Loucy (cell line): ENCODE results near the gene GPR39.

Source experiments
- H2AFZ ChIP-seq: fragments of 200-600 bp; sonication (generic); 2 replicates; pipeline ENCODE4 v1.6.0; 2016; ENCODE audit warnings: antibody characterized with exemption, mild to moderate bottlenecking, low read length, moderate library complexity
- H3F3A ChIP-seq: fragments of 200-600 bp; 2 replicates; pipeline ENCODE4 v1.6.0; 2016; ENCODE audit warnings: antibody characterized with exemption, low read depth, mild to moderate bottlenecking
- H3K27me3 ChIP-seq: fragments of 200-600 bp; sonication (generic); 2 replicates; pipeline ENCODE4 v1.6.1; 2014; ENCODE audit warnings: low read length, mild to moderate bottlenecking; ENCODE audit not compliant: insufficient read depth, poor library complexity, severe bottlenecking
- H3K36me3 ChIP-seq: fragments of 200-600 bp; sonication (generic); 2 replicates; pipeline ENCODE4 v1.6.1; 2016; ENCODE audit warnings: low read length; ENCODE audit not compliant: insufficient read depth
- H3K4me1 ChIP-seq: fragments of 200-600 bp; sonication (generic); 2 replicates; pipeline ENCODE4 v1.5.1; 2014; ENCODE audit warnings: low read length, mild to moderate bottlenecking; ENCODE audit not compliant: insufficient read depth, poor library complexity, severe bottlenecking
- H3K4me2 ChIP-seq: fragments of 200-600 bp; sonication (generic); 2 replicates; pipeline ENCODE4 v1.6.0; 2014; ENCODE audit warnings: antibody characterized with exemption, low read length, low read depth, mild to moderate bottlenecking; ENCODE audit not compliant: poor library complexity, severe bottlenecking
- H3K4me3 ChIP-seq: fragments of 200-600 bp; sonication (generic); 2 replicates; pipeline ENCODE4 v1.5.1; 2014; ENCODE audit warnings: low read length, mild to moderate bottlenecking, mixed read lengths; ENCODE audit not compliant: poor library complexity, severe bottlenecking
- H3K79me2 ChIP-seq: fragments of 200-600 bp; sonication (generic); 2 replicates; pipeline ENCODE4 v1.6.1; 2014; ENCODE audit warnings: low read length; ENCODE audit not compliant: insufficient read depth
- H3K9ac ChIP-seq: fragments of 200-600 bp; sonication (generic); 2 replicates; pipeline ENCODE4 v1.6.0; 2014; ENCODE audit warnings: mild to moderate bottlenecking, low read depth, low read length, moderate library complexity; ENCODE audit not compliant: poor library complexity, severe bottlenecking
- H3K9me2 ChIP-seq: fragments of 200-600 bp; sonication (generic); replicated peaks from 2 replicates; pipeline ENCODE4 v1.6.1; 2016; ENCODE audit warnings: low read depth, low read length, mixed read lengths
- H3K9me3 ChIP-seq: fragments of 200-600 bp; sonication (generic); 2 replicates; pipeline ENCODE4 v1.6.1; 2014; ENCODE audit warnings: mild to moderate bottlenecking, antibody characterized with exemption, low read length, low read depth; ENCODE audit not compliant: insufficient read depth
- H4K20me1 ChIP-seq: fragments of 200-600 bp; sonication (generic); 2 replicates; pipeline ENCODE4 v1.6.0; 2014; ENCODE audit warnings: antibody characterized with exemption, low read length, mild to moderate bottlenecking; ENCODE audit not compliant: insufficient read depth, poor library complexity, severe bottlenecking
- CTCF ChIP-seq: fragments of 200-600 bp; sonication (generic); conservative IDR thresholded peaks from 2 replicates; pipeline ENCODE4 v1.5.1; 2014; ENCODE audit warnings: mild to moderate bottlenecking, antibody characterized with exemption, low read length
- EZH2phosphoT487 ChIP-seq: fragments of 200-600 bp; IDR thresholded peaks from 2 replicates; pipeline ENCODE4 v1.6.1; 2018; ENCODE audit warnings: antibody characterized with exemption, mild to moderate bottlenecking, moderate library complexity, borderline replicate concordance

GPR39 gene

GRCh38 chr2:132463719-132464118, 47.1 kb downstream of the GPR39 start:
- H3K27me3 ChIP-seq, result no peaks in the 10 kb centered on the region
- TF ChIP-seq CTCF (no peak), EZH2phosphoT487 (no peak)
- no peaks in the 10 kb centered on the region for H3K36me3 ChIP-seq
- no peaks in the 10 kb centered on the region for H3F3A ChIP-seq
- no peak overlapping the region for H3K4me3 ChIP-seq
- H3K4me1 ChIP-seq, result no peaks in the 10 kb centered on the region
- H3K9ac ChIP-seq, result no peak overlapping the region
- H3K9me2 ChIP-seq, result no peaks in the 10 kb centered on the region
- H3K4me2 ChIP-seq, result no peak overlapping the region
- no peak overlapping the region for H2AFZ ChIP-seq
- H3K79me2 ChIP-seq, result no peaks in the 10 kb centered on the region
- H3K9me3 ChIP-seq, result no peaks in the 10 kb centered on the region
- no peaks in the 10 kb centered on the region for H4K20me1 ChIP-seq

DNA sequence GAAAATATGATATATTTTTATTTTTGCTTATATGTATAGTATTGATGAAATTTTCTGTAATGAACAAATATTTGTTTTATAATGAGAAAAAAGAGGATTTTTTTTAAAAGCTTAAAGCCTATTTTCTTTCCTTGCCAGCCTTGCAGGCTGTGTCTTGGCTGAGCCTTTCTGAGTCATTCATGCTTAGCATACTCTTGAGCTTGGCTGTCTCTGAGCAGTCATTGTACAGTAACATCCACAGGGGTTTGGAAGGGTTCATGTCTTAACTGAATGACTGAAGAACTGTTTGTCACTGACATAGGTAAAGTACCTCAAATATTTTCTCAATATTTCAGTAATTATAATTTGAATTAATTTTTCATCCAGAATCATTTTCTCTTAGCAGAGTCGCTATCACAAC, 49.3 kb downstream of the GPR39 start:
- H3F3A ChIP-seq, result no peaks in the 10 kb centered on the region
- H3K4me1 ChIP-seq, result no peaks in the 10 kb centered on the region
- TF ChIP-seq EZH2phosphoT487 (no peak), CTCF (no peak)
- H3K9me3 ChIP-seq, result no peaks in the 10 kb centered on the region
- H3K36me3 ChIP-seq, result no peaks in the 10 kb centered on the region
- no peak overlapping the region for H2AFZ ChIP-seq
- no peaks in the 10 kb centered on the region for H3K9me2 ChIP-seq
- no peak overlapping the region for H3K9ac ChIP-seq
- H3K4me2 ChIP-seq, result no peak overlapping the region
- H3K27me3 ChIP-seq, result no peaks in the 10 kb centered on the region
- H3K4me3 ChIP-seq, result no peak overlapping the region
- H4K20me1 ChIP-seq, result no peaks in the 10 kb centered on the region
- H3K79me2 ChIP-seq, result no peaks in the 10 kb centered on the region

DNA sequence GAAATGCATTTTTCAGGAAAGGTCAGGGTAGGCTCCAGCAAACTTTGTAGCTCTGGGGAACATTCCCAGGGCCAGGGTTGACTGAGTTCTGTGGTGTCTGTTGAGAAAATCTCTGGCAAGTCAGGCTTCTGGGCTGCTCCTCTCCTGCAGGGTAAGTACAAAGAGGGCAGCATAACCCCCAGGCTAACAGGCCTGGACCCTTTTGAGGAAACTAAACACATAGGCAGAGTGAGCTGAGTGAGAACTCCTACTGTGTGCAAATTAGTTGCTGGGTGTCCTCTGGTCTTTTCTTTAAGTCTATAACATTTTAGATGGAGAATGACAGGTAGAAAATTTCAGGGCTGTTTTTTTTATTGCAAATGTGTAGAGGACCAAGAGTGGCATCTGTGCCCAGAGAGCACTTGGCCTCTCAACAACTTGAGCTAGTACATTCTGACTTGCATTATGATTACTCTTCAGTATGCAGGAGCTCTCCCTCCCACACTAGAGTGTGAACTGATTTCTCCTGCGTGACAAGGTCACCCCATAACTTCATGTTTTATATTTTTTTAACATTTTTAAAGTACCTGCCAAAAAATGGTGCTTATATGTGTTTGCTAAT, 49.9 kb downstream of the GPR39 start:
- no peaks in the 10 kb centered on the region for H3K79me2 ChIP-seq
- no peaks in the 10 kb centered on the region for H3F3A ChIP-seq
- H2AFZ ChIP-seq, result no peak overlapping the region
- H3K4me3 ChIP-seq, result no peak overlapping the region
- H3K4me1 ChIP-seq, result no peaks in the 10 kb centered on the region
- no peak for TF ChIP-seq EZH2phosphoT487
- no peak for TF ChIP-seq CTCF
- H4K20me1 ChIP-seq, result no peaks in the 10 kb centered on the region
- H3K9ac ChIP-seq, result no peak overlapping the region
- H3K27me3 ChIP-seq, result no peaks in the 10 kb centered on the region
- H3K9me3 ChIP-seq, result no peaks in the 10 kb centered on the region
- H3K36me3 ChIP-seq, result no peaks in the 10 kb centered on the region
- H3K9me2 ChIP-seq, result no peaks in the 10 kb centered on the region
- no peak overlapping the region for H3K4me2 ChIP-seq
